Mesenchymal stem cell (in vitro differentiated cells and primary cell): ENCODE data around the gene MLF2.
A peak's percentile ranks its signal among the peaks of the same experiment; 100 is the strongest.

ENCODE experiments used
- DNase-seq: peaks from one replicate; pipeline ENCODE4 v3.0.0-alpha.2; 2013
- H2AFZ ChIP-seq: one replicate; pipeline ENCODE4 v1.6.1; 2013; ENCODE audit warnings: low read depth, mild to moderate bottlenecking, control low read depth, inconsistent platforms, low read length, moderate library complexity
- H2AK5ac ChIP-seq: 2 replicates; pipeline ENCODE4 v1.6.1; 2013; ENCODE audit warnings: low read length, moderate library complexity, mild to moderate bottlenecking, inconsistent platforms; ENCODE audit not compliant: severe bottlenecking
- H2BK120ac ChIP-seq: one replicate; pipeline ENCODE4 v1.6.1; 2013; ENCODE audit warnings: low read depth, mild to moderate bottlenecking, inconsistent platforms, low read length, moderate library complexity
- H2BK12ac ChIP-seq, 2 experiments: one replicate each; pipeline ENCODE4 v1.6.1; 2013; ENCODE audit warnings: inconsistent platforms in 2 of 2, low read length in 2 of 2, mild to moderate bottlenecking in 2 of 2, moderate library complexity in 2 of 2, control low read depth in 1 of 2
- H2BK15ac ChIP-seq: one replicate; pipeline ENCODE4 v1.6.1; 2013; ENCODE audit warnings: mild to moderate bottlenecking, low read depth, inconsistent platforms; ENCODE audit not compliant: poor library complexity, severe bottlenecking
- H2BK5ac ChIP-seq: 2 replicates; pipeline ENCODE4 v1.6.1; 2013; ENCODE audit warnings: low read depth, mild to moderate bottlenecking, low read length, control low read depth, inconsistent platforms; ENCODE audit not compliant: poor library complexity, severe bottlenecking
- H3K14ac ChIP-seq, 2 experiments: one replicate each; pipeline ENCODE4 v1.6.1; 2013; ENCODE audit warnings: inconsistent platforms in 2 of 2, low read length in 2 of 2, control low read depth in 1 of 2, mild to moderate bottlenecking in 1 of 2, moderate library complexity in 1 of 2
- H3K18ac ChIP-seq, 2 experiments: one replicate each; pipeline ENCODE4 v1.6.1; 2013; ENCODE audit warnings: inconsistent platforms in 2 of 2, low read length in 2 of 2, control low read depth in 1 of 2, low read depth in 1 of 2, mild to moderate bottlenecking in 1 of 2
- H3K23ac ChIP-seq, 2 experiments: one replicate each; pipeline ENCODE4 v1.6.1; 2013; ENCODE audit warnings: inconsistent platforms in 2 of 2, low read length in 2 of 2, mild to moderate bottlenecking in 2 of 2, moderate library complexity in 2 of 2, control low read depth in 1 of 2
- H3K27ac ChIP-seq: 2 replicates; pipeline ENCODE4 v1.5.1; 2013; ENCODE audit warnings: mild to moderate bottlenecking, moderate library complexity, low read length, control low read depth, inconsistent platforms; ENCODE audit not compliant: poor library complexity, severe bottlenecking
- H3K27me3 ChIP-seq, 2 experiments: 2 replicates each; pipeline versions ENCODE4 v1.6.1 to v1.7.0; 2013; ENCODE audit warnings: low read length in 2 of 2, mild to moderate bottlenecking in 2 of 2, moderate library complexity in 2 of 2, control low read depth in 1 of 2, inconsistent platforms in 1 of 2; ENCODE audit not compliant: control insufficient read depth in 1 of 2, insufficient read depth in 1 of 2
- H3K36me3 ChIP-seq, 2 experiments: 2 replicates each; pipeline versions ENCODE4 v1.6.1 to v1.7.0; 2013; ENCODE audit warnings: low read length in 2 of 2, control low read depth in 1 of 2, inconsistent platforms in 1 of 2, low read depth in 1 of 2, mild to moderate bottlenecking in 1 of 2; ENCODE audit not compliant: insufficient read depth in 2 of 2, control insufficient read depth in 1 of 2
- H3K4ac ChIP-seq, 2 experiments: one replicate each; pipeline ENCODE4 v1.6.1; 2013; ENCODE audit warnings: inconsistent platforms in 2 of 2, low read length in 2 of 2, mild to moderate bottlenecking in 2 of 2, moderate library complexity in 2 of 2, control low read depth in 1 of 2, low read depth in 1 of 2
- H3K4me1 ChIP-seq: 2 replicates; pipeline ENCODE4 v1.6.1; 2013; ENCODE audit warnings: low read depth, low read length, control low read depth; ENCODE audit not compliant: control insufficient read depth, insufficient read depth
- H3K4me2 ChIP-seq: 2 replicates; pipeline ENCODE4 v1.6.1; 2013; ENCODE audit warnings: low read length, mild to moderate bottlenecking, inconsistent platforms; ENCODE audit not compliant: poor library complexity, severe bottlenecking
- H3K4me3 ChIP-seq, 2 experiments: 2 replicates each; pipeline versions ENCODE4 v1.5.1 to v1.7.0; 2013; ENCODE audit warnings: low read length in 2 of 2, mild to moderate bottlenecking in 2 of 2, control low read depth in 1 of 2, low read depth in 1 of 2; ENCODE audit not compliant: insufficient read depth in 1 of 2
- H3K79me1 ChIP-seq: replicated peaks from 2 replicates; pipeline ENCODE4 v1.6.1; 2013; ENCODE audit warnings: mild to moderate bottlenecking, control low read depth, low read length, inconsistent platforms; ENCODE audit not compliant: poor library complexity, severe bottlenecking
- H3K9ac ChIP-seq: 2 replicates; pipeline ENCODE4 v1.7.0; 2013; ENCODE audit warnings: mild to moderate bottlenecking, low read length, moderate library complexity
- H3K9me3 ChIP-seq: 2 replicates; pipeline ENCODE4 v1.7.0; 2013; ENCODE audit warnings: mild to moderate bottlenecking, low read length; ENCODE audit not compliant: control insufficient read depth
- H4K8ac ChIP-seq: one replicate; pipeline ENCODE4 v1.6.1; 2013; ENCODE audit warnings: inconsistent platforms, mild to moderate bottlenecking, low read length, moderate library complexity
- H4K91ac ChIP-seq: one replicate; pipeline ENCODE4 v1.6.1; 2013; ENCODE audit warnings: mild to moderate bottlenecking, low read length, inconsistent platforms
- WGBS: methylation state at CpG from one replicate; pipeline ENCODE4 v1.1.7; 2013; ENCODE audit warnings: mixed read lengths; 5-methylcytosine and 5-hydroxymethylcytosine counted together

MLF2 gene

GRCh38 chr12:6699989-6700645 lies 52.8 kb downstream of the MLF2 start:
- Histone ChIP-seq H2BK12ac (peak overlapping the region in 1 of 2 experiments; percentile 49), H3K27me3 (peaks cover 11 to 51% of the 10 kb centered on the region in 2 experiments), H3K4me2 (peak overlapping the region; percentile 86), H3K36me3 (peaks cover 0 to 26% of the 10 kb centered on the region in 2 experiments), H2AK5ac (no peak overlapping the region), H3K27ac (no peak overlapping the region), H3K18ac (peak overlapping the region in 1 of 2 experiments; percentile 43), H3K14ac (peak overlapping the region in 1 of 2 experiments; percentile 63), H3K4me1 (peaks cover 26% of the 10 kb centered on the region), H3K79me1 (no peaks in the 10 kb centered on the region), H3K9me3 (no peaks in the 10 kb centered on the region), H4K8ac (no peak overlapping the region), H2BK120ac (peak overlapping the region; percentile 29), H3K23ac (peak overlapping the region in 1 of 2 experiments; percentile 70), H4K91ac (no peak overlapping the region), H2AFZ (peak overlapping the region; percentile 36), H3K9ac (peak overlapping the region; percentile 59), H2BK15ac (peak overlapping the region; percentile 57), H3K4ac (peak overlapping the region in 1 of 2 experiments; percentile 7), H3K4me3 (peak overlapping the region; percentile 74 to 79), H2BK5ac (no peak overlapping the region)
- no peak for DNase-seq
- whole genome bisulfite sequencing, result 1% methylated on average over 41 of the region's 65 CpGs

- Histone ChIP-seq H3K4me1 (peaks cover 26% of the 10 kb centered on the region), H4K91ac (no peak overlapping the region), H2BK5ac (no peak overlapping the region), H4K8ac (no peak overlapping the region), H3K23ac (no peak overlapping the region), H3K14ac (peak overlapping the region in 1 of 2 experiments; percentile 10), H3K4me3 (peak overlapping the region; percentile 74 to 79), H3K79me1 (peaks cover 1% of the 10 kb centered on the region), H2BK120ac (no peak overlapping the region), H2AFZ (no peak overlapping the region), H3K36me3 (peaks cover 0 to 31% of the 10 kb centered on the region in 2 experiments), H3K9ac (peak overlapping the region; percentile 59), H2BK15ac (peak overlapping the region; percentile 44), H3K27ac (no peak overlapping the region), H2AK5ac (no peak overlapping the region), H3K4ac (no peak overlapping the region), H3K27me3 (peaks cover 11 to 51% of the 10 kb centered on the region in 2 experiments), H3K9me3 (no peaks in the 10 kb centered on the region), H3K18ac (no peak overlapping the region), H2BK12ac (no peak overlapping the region), H3K4me2 (peak overlapping the region; percentile 86)
- DNase-seq, result no peak
- WGBS, result 26% methylated on average over 11 of the region's 16 CpGs
These were observed 53.5 kb downstream of the MLF2 start for GRCh38 chr12:6699259-6699988.

- Histone ChIP-seq H3K9me3 (no peaks in the 10 kb centered on the region), H3K4me2 (no peak overlapping the region), H2AK5ac (peak overlapping the region; percentile 42), H3K4me1 (peaks cover 23% of the 10 kb centered on the region), H2BK5ac (no peak overlapping the region), H3K4ac (no peak overlapping the region), H3K9ac (peak overlapping the region; percentile 21), H3K79me1 (peaks cover 1% of the 10 kb centered on the region), H4K91ac (no peak overlapping the region), H3K27me3 (peaks cover 11 to 42% of the 10 kb centered on the region in 2 experiments), H2BK12ac (no peak overlapping the region), H3K23ac (no peak overlapping the region), H2BK15ac (peak overlapping the region; percentile 30), H2BK120ac (no peak overlapping the region), H3K18ac (no peak overlapping the region), H3K36me3 (peaks cover 0 to 33% of the 10 kb centered on the region in 2 experiments), H2AFZ (no peak overlapping the region), H3K14ac (no peak overlapping the region), H3K27ac (no peak overlapping the region), H4K8ac (no peak overlapping the region), H3K4me3 (no peak overlapping the region)
- no peak for DNase-seq
- 59% methylated on average over 7 of the region's 8 CpGs for WGBS
These were observed 54.4 kb downstream of the MLF2 start for GRCh38 chr12:6698352-6699046.
